ENCODE measurements around the gene SRSF10.
"Not testable (repeated sequence)": the region's sequence is repeated elsewhere in the genome, so short reads cannot be mapped to it uniquely, and the experiment has no call there.

SRSF10 gene

DNA sequence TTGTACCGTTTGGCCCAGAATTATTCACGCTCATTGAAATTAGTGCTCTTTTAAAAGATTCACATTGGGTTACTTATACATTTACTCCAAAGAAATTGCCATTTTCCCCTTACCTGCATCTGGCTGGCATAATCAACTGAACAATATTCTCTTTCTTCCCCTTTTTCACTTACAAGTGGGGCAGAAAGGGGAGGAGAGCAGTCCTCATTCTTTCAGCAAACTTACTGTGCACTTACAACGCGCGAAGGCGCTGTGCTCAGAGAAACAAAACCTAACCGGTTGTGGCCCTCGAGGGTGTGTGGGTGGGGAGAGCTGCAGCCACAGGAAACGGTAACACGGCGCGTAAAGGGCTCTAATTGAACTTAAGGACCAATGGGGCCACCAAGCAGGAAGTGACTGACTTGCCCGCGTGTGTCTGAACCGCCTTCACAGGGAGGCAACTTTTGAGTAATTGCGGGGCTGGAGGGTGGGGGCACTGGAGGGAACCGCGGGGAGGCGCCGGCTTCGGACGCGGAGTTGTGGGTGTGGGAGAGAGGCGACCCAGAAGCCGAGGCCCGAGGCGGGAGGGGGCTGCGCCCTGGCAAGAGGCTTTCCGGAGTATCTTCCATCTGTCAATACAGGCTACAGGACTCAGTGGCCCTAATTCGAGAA lies 21.2 kb downstream of the SRSF10 start:
- peak; percentile 80 for DNase-seq (ENCODE audit: low read depth)

DNA sequence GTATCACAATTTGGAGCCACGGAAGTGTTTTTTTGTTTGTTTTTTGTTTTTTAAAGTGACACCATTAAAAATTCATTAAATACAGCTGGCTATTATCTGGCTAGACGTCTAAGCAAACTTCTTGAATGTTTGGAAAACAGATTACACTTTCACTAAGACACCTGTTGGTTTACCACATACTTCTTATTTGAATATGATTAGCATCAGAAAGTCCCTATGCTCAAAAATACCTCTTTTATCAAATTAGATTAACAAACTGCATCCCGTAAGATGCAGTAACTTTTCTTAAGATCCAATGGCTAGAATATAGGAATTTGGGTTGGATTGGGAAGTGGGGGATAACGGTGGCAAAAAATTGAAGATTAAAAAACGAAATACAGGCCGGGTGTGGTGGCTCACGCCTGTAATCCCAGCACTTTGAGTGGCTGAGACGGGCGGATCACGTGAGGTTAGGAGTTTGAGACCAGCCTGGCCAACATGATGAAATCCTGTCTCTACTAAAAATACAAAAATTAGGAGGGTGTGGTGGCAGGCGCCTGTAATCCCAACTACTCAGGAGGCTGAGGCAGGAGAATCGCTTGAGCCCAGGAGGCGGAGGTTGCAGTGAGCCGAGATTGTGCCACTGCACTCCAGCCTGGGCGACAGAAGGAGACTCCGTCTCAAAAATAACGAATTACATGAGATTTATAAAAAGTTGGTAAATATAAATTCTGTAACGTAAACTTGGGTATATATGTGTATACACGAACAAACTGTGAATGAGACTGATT lies 21.9 kb downstream of the SRSF10 start:
- not testable (repeated sequence) for DNase-seq (ENCODE audit: low read depth)

DNA sequence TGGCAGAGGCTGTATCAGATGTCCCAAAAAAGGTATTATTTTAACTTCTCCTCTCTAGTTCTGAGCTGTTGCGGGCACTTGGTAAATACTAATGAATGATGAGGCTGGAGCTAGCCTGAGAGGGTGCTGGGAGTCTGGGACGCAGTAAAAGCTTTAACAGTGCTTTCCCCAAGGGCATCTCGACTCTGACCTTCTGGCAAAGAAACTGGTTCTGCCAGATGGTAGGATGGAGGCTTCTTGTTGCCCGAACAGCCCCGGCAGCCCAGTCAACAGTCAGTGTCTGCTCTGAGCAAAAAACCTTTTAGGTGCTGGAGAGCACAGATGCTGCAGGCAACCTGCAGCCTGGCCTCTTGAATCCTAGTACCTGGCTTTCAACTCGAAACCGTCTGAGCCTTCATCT lies 23.0 kb downstream of the SRSF10 start:
- DNase-seq (ENCODE audit: low read depth) = no peak

DNA sequence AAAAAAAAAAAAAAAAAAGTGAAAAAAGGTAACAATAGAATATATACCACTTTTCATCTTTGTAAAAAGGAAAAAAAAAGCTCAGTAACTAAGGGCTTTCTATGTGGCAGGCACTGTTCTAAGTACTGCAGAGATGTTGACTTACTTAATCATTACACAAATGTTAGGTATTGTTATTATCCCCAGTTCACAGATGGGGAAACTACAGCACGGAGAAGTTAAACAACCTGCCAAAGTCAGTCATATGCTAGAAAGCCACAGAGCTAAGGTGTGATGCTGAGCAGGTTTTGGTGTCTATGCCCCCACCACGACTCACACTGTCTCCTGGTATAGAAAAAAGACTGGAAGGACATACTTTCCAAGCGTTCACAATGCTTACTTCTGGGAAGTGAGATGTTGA lies 27.1 kb downstream of the SRSF10 start:
- DNase-seq (ENCODE audit: low read depth) = no peak

DNA sequence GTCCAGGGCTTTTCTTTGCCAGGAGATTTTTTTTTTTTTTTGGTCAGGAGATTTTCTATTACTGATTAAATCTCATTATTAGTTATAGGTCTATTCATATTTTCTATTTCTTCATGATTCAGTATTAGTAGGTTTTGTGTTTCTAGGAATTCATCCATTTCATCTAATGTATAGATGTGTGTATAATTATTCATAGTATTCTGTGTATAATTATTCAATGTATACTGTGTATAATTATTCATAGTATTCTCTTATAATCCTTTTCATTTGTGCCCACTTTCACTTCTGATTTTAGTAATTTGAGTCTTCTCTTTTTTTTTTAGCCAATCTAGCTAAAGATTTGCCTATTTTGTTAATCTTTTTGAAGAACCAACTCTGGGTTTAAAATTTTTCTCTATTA lies 32.8 kb downstream of the SRSF10 start:
- DNase-seq (ENCODE audit: low read depth) = no peak

DNA sequence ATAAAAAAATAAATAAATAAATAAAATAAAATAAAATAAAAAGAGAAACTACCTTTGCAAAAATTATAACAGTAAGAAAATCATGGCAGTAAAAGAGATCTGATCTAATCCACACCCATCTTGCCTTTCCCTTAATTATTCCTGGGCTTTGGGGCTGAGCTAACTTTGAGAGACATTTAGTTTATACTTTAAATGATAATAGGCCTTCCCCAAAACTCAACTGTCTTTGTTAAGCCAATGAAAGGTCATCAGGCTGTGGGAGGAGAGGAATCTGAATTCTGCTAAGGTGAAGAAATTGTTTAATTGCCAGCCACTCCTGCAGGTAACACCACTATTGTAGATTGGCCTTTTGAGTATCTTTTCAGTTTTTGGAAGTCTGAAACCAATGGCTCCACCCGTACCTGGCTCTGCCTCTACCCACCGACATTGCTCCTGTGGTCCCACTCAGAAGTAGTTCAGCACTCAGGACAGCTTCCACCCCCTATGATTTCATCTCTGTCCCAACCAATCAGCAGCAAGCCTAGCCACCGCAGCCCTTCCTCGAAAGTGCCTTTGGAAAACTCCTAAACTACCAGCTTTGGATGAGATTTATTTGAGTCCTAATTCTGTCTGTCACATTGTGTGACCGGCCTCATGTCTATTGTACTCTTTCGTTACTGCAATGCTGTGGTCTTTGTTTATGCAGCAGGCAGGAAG lies 43.5 kb downstream of the SRSF10 start:
- DNase-seq (ENCODE audit: low read depth) = no peak

DNA sequence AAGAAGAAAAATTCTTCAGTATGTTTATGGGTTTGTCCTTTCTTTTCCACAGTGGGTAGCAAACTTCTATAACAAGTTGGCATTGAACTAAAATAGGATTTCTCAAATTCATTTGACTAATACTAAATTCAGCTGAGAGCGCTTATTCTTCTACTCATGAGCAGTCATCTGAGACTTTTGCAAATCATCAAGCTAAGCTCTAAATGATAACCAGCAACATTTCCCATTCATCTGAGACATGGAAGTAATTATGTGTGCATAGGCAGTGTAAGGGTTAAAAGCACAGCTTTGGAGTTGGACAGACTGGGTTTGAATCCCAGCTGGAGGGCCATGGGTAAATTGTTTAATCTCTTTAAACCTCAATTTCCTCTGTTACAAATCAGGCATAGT lies 48.6 kb downstream of the SRSF10 start:
- no peak for DNase-seq (ENCODE audit: low read depth)

DNA sequence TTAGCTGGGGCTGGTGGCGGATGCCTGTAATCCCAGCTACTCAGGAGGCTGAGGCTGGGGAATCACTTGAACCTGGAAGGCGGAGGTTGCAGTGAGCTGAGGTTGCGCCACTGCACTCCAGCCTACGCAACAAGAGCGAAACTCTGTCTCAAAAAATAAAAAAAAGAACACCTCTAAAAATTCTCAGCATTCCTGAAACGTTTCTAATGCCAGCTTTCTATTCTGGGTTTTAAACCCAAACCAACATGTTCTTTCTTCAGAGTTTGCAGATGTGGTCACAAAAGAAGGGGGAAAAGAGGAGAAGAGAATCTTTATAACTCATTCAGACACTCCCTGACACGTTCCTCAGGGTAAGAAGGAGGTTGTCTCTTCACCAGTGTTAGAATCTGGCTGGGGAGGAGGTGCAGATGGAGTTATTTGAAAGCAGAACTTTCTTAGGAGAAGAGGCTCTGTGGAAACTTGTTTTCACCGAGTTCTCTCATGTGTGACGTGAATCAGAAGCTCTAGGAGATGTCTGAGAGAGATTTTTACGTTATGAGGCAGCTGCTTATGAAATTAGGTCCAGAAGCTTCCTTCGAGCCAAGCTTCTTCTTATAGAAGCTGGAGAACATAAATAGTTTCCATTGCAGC lies 49.2 kb downstream of the SRSF10 start:
- no peak for DNase-seq (ENCODE audit: low read depth)

DNA sequence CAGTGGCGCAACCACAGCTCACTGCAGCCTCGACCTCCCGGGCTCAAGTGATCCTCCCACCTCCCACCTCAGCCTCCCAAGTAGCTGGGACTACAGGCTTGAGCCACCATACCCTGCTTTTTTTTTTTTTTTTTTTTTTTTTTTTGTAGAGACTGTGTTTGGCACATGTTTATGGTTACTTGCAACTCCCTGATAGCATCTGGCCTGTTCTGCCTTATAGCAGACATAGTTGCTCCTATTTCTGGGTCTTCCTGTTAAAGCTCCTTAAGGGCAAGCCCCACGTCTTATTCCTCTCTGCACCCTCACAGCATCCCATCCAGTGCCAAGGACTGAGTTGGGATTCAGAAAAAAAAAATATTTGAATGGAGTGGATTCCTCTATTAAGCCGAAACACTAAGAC lies 49.9 kb downstream of the SRSF10 start:
- DNase-seq (ENCODE audit: low read depth) = no peak

DNA sequence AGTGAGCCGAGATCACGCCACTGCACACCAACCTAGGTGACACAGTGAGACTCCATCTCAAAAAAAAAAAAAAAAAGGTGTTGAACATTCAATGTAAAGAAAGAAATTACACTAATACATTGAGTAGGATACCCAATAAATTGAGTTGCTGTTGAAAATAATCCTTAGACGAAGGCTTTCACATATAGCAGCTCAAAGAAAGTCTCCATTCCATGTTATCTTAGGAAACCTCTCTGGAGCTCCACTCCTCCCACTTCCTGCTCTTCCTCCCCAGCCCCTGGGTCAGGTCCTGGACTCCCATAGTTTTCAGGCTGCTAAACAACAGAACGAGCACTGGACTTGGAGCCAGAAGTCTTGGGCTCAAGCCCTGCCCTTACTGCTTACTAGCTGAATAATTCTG lies 51.3 kb downstream of the SRSF10 start:
- no peak for DNase-seq (ENCODE audit: low read depth)

DNA sequence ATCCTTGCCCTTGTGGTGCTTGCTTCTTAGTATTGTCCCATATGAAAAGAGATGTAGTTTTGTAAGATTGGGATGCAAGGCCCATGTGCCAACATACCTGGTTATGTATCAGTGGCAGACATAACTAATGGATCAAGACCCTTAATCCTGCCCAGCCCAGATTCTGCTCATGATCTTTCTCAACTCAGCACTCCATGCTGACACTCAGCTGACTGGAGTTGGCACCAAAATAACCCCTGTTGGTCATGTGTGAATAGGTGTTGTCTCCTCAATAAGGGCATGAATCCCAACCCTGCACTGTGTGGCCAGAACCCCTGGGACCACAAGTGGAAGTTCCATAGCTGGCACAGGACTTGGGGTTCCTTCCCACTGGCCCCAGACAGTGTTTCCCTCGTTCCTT lies 53.0 kb downstream of the SRSF10 start:
- no peak for DNase-seq (ENCODE audit: low read depth)

DNA sequence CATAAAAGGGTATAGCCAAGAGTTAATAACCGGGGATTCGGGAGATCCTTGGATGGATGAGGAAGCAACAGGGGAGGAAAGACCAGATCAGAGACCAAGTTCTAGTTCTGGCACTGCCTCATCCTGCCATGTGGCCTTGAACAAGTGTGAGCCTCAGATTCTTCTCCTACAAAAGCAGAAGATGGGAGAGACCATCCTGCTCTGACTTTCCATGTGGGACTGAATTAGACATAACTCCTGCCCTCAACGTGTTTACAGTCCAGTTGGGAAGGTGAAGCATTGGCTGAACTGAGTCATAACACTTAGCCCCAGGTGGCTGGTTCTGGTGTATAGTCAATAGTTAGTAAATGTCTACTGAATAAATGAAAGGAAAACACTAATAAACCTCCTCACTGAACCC lies 54.8 kb downstream of the SRSF10 start:
- DNase-seq (ENCODE audit: low read depth) = no peak

DNA sequence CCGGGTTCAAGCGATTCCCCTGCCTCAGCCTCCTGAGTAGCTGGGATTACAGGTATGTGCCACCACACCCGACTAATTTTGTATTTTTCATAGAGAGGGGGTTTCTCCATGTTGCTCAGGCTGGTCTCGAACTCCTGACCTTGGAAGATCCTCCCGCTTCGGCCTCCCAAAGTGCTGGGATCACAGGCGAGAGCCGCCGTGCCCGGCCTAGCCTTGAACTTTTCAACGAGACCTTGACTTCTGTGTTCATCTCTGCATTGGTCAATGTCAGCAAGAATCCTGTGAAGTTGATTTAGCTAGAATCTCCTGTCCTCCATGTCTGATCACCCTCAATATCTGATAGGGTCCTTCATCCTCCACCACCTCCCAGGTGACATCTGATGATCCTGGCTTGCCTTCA lies 55.5 kb downstream of the SRSF10 start:
- DNase-seq (ENCODE audit: low read depth) = no peak

DNA sequence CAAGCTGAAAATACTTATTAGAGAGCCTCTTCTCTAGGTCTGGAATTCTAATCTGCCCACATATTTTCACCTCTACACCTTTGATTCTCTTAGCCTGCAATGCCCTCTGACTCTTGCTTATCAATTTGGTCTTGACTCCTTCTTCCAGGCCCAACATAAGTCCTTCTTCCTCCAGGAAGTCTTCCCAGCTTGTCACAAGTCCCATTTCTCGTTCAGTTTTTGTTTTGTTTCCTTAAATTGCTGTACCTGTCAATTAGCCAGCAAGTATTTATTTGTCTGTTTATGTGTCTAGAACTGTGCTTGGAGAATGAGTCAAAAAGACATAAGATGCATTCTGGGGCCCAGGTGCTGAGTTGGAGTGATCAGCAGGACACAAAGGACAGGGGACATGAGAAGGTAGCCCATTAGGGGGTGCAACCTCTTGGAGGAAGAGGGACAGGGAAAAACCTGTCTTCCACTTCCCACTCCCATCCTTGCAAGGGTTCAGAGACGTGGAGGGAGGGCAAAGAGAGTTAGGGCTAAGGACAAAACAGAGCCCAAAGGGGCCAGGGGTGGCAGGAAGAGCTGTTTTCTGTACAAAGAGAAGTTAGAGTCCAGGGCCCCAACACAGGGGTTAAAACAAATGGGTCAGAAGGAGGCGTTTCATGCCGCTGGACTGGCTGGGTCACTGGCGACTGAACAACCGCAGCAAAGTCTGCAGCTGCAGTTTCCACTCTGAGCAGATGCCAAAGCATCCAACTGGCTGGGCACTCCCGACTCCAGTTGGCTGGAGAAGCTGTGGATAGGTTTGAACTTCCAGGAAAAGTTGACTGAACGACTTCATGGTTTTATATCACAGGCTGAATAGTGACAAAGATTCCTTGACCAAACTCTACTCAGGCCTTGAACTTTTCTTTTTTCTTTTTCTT lies 56.3 kb downstream of the SRSF10 start:
- DNase-seq (ENCODE audit: low read depth) = no peak

DNA sequence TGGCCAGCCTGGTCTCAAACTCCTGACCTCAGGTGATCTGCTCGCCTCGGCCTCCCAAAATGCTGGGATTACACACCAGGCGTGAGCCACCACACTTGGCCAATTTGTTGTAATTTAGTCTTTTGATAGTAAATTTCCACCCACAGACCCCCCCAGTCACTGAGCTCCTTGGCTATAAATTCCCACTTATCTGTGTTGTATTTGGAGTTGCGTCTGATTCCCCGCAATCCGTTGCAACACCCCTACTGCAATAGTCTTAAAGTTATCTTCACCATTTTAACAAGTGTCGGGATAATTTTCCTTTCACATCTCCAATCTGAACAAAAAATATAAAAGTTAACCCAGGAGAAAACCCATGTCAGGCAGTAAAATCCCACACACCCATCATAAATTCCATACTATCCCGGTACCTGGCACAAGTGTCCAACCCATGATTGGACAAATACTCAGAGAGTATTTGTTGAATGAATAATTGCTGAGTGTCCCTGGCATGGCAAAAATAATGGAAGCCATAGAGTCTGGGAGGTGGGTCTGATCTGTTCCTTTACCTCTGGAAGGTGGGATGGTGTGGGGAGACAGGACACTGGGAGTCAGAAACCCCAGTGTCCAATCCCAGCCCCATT lies 57.7 kb downstream of the SRSF10 start:
- DNase-seq (ENCODE audit: low read depth) = no peak

DNA sequence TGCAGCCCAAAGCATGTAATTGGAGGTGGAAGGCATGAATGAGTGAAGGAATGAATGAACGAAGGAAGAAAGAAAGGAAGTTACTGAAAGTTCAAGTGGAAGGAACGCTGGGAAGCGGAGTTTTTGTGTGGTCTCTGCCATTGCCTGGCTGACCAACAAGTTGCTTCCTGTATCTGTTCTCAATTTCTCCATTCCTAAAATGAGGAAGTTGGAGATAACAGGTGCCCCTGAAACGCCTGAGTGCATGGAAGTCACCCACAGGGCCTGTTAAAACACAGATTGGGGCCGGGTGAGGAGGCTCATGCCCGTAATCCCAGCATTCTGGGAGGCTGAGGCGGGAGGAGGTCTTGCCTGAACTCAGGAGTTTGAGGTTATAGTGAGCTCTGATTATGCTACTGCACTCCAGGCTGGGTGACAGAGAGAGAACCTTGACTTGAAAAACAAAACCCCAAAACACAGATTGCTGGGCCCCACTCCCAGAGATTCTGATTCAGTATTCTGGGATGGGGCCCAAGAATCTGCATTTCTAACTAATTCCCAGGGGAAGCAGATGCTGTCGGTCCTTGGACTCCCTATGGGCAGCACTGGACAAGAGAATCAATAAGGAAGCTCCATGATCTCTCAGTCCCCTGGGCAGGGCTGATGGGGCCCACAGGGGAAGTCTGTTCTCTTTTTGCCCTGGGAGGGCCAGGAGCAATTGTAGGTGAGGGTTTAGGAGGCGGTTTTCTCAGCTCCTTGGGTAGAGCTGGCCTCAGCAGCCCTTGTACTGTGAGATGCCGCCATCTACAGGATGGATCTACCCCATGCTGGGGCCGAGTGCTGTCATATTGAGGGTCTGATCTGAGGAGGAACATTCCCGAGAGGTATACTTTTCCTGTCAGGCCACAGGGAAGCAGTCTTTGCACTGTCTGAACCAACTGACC lies 63.7 kb downstream of the SRSF10 start:
- peak; percentile 35 for DNase-seq (ENCODE audit: low read depth)

DNA sequence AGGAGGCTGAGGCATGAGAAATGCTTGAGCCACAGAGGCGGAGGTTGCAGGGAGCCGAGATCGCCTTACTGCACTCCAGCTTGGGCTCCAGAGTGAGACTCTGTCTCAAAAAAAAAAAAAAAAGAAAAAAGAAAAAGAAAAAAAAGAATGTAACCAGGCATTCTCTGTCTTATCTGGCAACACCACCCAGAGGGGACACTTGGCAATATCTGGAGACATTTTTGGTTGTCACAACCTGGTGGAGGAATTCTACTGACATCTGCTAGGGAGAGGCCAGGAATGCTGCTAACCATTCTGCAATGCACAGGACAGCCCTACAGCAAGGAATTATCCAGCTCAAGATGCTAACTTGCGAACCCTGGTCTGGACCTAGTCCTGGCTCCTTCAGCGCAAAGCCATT lies 64.7 kb downstream of the SRSF10 start:
- no peak for DNase-seq (ENCODE audit: low read depth)

DNA sequence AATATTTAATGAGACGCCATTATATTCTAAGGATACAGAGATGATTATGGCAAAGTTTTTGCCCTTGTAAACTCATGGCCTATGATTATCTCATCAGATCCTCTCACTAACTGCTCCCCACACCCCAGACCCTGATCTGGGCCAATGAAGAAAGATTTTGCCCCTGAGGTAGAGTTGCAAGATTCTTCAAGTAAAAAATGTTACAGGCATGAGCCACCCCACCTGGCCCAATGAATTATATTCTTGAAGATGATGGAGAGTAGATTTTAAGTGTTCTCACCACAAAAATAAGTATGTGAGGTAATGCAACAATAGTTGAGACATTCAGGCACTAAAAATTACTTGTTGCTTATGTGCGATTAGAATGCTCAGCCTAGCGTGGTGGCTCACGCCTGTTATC lies 65.2 kb downstream of the SRSF10 start:
- no peak for DNase-seq (ENCODE audit: low read depth)

Data from stimulated activated CD8-positive, alpha-beta memory T cell treated with anti-CD3 and anti-CD28 coated beads, Interleukin-12 subunit alpha, Interleukin-12 subunit beta, amount 100 ng/mL, for 1 hour (primary cell).